ENCODE results near the gene POLR2E.

POLR2E gene

GRCh38 chr19:1108291-1109031, 13.3 kb upstream of the POLR2E start:
- H3K36me3 ChIP-seq = peaks cover 33% of the 10 kb centered on the region
- TF ChIP-seq CTCF (IDR thresholded peaks at IDR 0.05; ENCODE audit: low read depth, low read length) = no peak
- H3K4me1 ChIP-seq = peaks cover 9% of the 10 kb centered on the region
- H3K27me3 ChIP-seq = no peaks in the 10 kb centered on the region
- no peaks in the 10 kb centered on the region for H3K9me3 ChIP-seq
- no peak overlapping the region for H3K4me3 ChIP-seq (ENCODE audit: low read depth, low read length)
- DNase-seq = no peak

GRCh38 chr19:1107661-1108261, 12.6 kb upstream of the POLR2E start:
- no peaks in the 10 kb centered on the region for H3K27me3 ChIP-seq
- H3K9me3 ChIP-seq = no peaks in the 10 kb centered on the region
- no peak for TF ChIP-seq CTCF (IDR thresholded peaks at IDR 0.05; ENCODE audit: low read depth, low read length)
- DNase-seq = no peak
- H3K4me3 ChIP-seq (ENCODE audit: low read depth, low read length) = no peak overlapping the region
- peaks cover 33% of the 10 kb centered on the region for H3K36me3 ChIP-seq
- peaks cover 6% of the 10 kb centered on the region for H3K4me1 ChIP-seq

- Histone ChIP-seq H3K4me3 (ENCODE audit: low read depth, low read length) (no peak overlapping the region), H3K9me3 (no peaks in the 10 kb centered on the region), H3K27me3 (no peaks in the 10 kb centered on the region), H3K36me3 (peaks cover 29% of the 10 kb centered on the region), H3K4me1 (0 out of 2 replicates have a peak, but pooled peaks cover 2% of the 10 kb centered on the region)
- TF ChIP-seq CTCF (IDR thresholded peaks at IDR 0.05; ENCODE audit: low read depth, low read length) = no peak
- no peak for DNase-seq
Observed at GRCh38 chr19:1106841-1107660, 11.9 kb upstream of the POLR2E start.

GRCh38 chr19:1105873-1106840, 11.0 kb upstream of the POLR2E start:
- no peak for TF ChIP-seq CTCF (IDR thresholded peaks at IDR 0.05; ENCODE audit: low read depth, low read length)
- H3K36me3 ChIP-seq = peaks cover 29% of the 10 kb centered on the region
- DNase-seq = no peak
- H3K9me3 ChIP-seq = no peaks in the 10 kb centered on the region
- no peak overlapping the region for H3K4me3 ChIP-seq (ENCODE audit: low read depth, low read length)
- no peaks in the 10 kb centered on the region for H3K4me1 ChIP-seq
- H3K27me3 ChIP-seq = no peaks in the 10 kb centered on the region

DNA sequence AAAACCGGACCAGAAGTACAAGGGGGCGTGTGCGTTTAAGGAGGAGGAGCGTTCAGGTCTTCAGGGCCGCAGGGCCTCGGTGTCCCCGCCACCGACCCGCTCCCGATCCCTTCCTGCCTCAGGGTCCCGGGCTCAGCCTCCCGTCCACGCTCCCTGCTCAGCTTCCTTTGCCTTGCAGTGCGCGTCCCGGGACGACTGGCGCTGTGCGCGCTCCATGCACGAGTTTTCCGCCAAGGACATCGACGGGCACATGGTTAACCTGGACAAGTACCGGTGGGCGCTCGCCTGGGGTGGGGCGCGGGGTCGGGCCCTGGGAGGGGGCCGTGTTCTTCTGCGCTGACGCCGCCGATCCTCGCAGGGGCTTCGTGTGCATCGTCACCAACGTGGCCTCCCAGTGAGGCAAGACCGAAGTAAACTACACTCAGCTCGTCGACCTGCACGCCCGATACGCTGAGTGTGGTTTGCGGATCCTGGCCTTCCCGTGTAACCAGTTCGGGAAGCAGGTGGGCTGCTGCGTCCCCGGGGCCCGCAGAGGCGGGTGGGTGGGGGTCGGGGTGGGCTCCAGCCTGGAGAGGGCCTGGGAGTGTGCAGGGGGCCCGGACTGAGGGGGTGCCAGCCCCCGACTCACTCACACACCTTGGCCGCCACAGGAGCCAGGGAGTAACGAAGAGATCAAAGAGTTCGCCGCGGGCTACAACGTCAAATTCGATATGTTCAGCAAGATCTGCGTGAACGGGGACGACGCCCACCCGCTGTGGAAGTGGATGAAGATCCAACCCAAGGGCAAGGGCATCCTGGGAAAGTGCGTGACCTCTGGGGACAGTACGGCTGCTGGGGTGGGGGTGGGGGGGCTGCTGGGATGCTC, 10.1 kb upstream of the POLR2E start:
- no peak for TF ChIP-seq CTCF (IDR thresholded peaks at IDR 0.05; ENCODE audit: low read depth, low read length)
- Histone ChIP-seq H3K4me1 (no peaks in the 10 kb centered on the region), H3K27me3 (no peaks in the 10 kb centered on the region), H3K9me3 (no peaks in the 10 kb centered on the region), H3K36me3 (peaks cover 26% of the 10 kb centered on the region), H3K4me3 (ENCODE audit: low read depth, low read length) (peak overlapping the region; percentile 64)
- DNase-seq = peak; percentile 51
